Cardiac muscle cell (in vitro differentiated cells and primary cell): ENCODE measurements around the gene NEK9. TPM values are rescaled to one million over a fixed set of nuclear protein-coding genes. Genes with fewer than 3 reads are reported as not detected.

Experiments
- DNase-seq, 2 donors: peaks; one replicate each; pipeline versions ENCODE4 v3.0.0 to v3.0.0-alpha.2; 2010 to 2017; ENCODE audit warnings: low read depth in 1 of 2, low spot score in 1 of 2
- H3K27ac ChIP-seq: fragments of 200-600 bp; sonication (generic); 2 replicates; pipeline ENCODE4 v1.5.1; 2016
- H3K27me3 ChIP-seq: fragments of 200-600 bp; sonication (generic); 2 replicates; pipeline ENCODE4 v1.6.0; 2016; ENCODE audit warnings: control low read depth
- H3K36me3 ChIP-seq: fragments of 200-600 bp; sonication (generic); 2 replicates; pipeline ENCODE4 v1.5.1; 2016; ENCODE audit warnings: control low read depth
- H3K4me1 ChIP-seq: fragments of 200-600 bp; sonication (generic); 2 replicates; pipeline ENCODE4 v1.8.1; 2017; ENCODE audit warnings: low read depth, mild to moderate bottlenecking, mixed run types
- H3K4me3 ChIP-seq: fragments of 200-600 bp; sonication (generic); 2 replicates; pipeline ENCODE4 v1.5.1; 2016; ENCODE audit warnings: mild to moderate bottlenecking
- H3K9me3 ChIP-seq: fragments of 200-600 bp; sonication (generic); 2 replicates; pipeline ENCODE4 v1.5.1; 2017; ENCODE audit warnings: low read depth, mild to moderate bottlenecking, control low read depth
- CTCF ChIP-seq: IDR thresholded peaks from 2 replicates; pipeline ENCODE4 v1.5.1; 2012; ENCODE audit warnings: low read depth, mild to moderate bottlenecking, low read length
- polyA plus RNA-seq: library from polyadenylated mRNA; unstranded; fragments of >200 nt; fragmentation: Nextera tagmentation; extraction: Ambion mirVana; gene quantifications from 2 replicates; pipeline ENCODE4 v1.2.1, GENCODE V29; 2016
- total RNA-seq: library from RNA; depleted of rRNA; stranded (reverse); fragments of >200 nt; gene quantifications from 2 replicates; pipeline ENCODE4 v1.2.3, GENCODE V29; 2016

Gene NEK9
- total and polyA plus RNA-seq, 2 experiments from 2014 or later = 62.5 to 124 TPM

- TF ChIP-seq CTCF = no peak
- peaks cover 58% of the 10 kb centered on the region for H3K36me3 ChIP-seq
- H3K4me3 ChIP-seq = no peak overlapping the region
- H3K9me3 ChIP-seq = no peaks in the 10 kb centered on the region
- DNase-seq = no peak
- no peak overlapping the region for H3K27ac ChIP-seq
- no peaks in the 10 kb centered on the region for H3K27me3 ChIP-seq
- H3K4me1 ChIP-seq = no peaks in the 10 kb centered on the region
Measured at GRCh38 chr14:75084513-75084912, 42.3 kb downstream of the NEK9 start.

- H3K36me3 ChIP-seq = peaks cover 56% of the 10 kb centered on the region
- no peak overlapping the region for H3K4me3 ChIP-seq
- H3K9me3 ChIP-seq = no peaks in the 10 kb centered on the region
- H3K27ac ChIP-seq = no peak overlapping the region
- TF ChIP-seq CTCF = no peak
- DNase-seq = no peak
- no peaks in the 10 kb centered on the region for H3K4me1 ChIP-seq
- no peaks in the 10 kb centered on the region for H3K27me3 ChIP-seq
Measured at GRCh38 chr14:75083271-75083670, 43.6 kb downstream of the NEK9 start.

- Histone ChIP-seq H3K4me3 (no peak overlapping the region), H3K9me3 (no peaks in the 10 kb centered on the region)
Measured at GRCh38 chr14:75081660-75082229, 45.1 kb downstream of the NEK9 start.

GRCh38 chr14:75079521-75079920 lies 47.3 kb downstream of the NEK9 start:
- Histone ChIP-seq H3K9me3 (no peaks in the 10 kb centered on the region), H3K27ac (no peak overlapping the region), H3K27me3 (no peaks in the 10 kb centered on the region), H3K4me3 (no peak overlapping the region), H3K36me3 (peaks cover 20% of the 10 kb centered on the region), H3K4me1 (no peaks in the 10 kb centered on the region)
- TF ChIP-seq CTCF = no peak
- DNase-seq = no peak

More at GRCh38 chr14:75081660-75082229, 45.1 kb downstream of the NEK9 start:
- Histone ChIP-seq H3K27ac (peak overlapping the region; percentile 9), H3K27me3 (no peaks in the 10 kb centered on the region), H3K4me1 (no peaks in the 10 kb centered on the region), H3K36me3 (peaks cover 40% of the 10 kb centered on the region)
- DNase-seq = no peak
- no peak for TF ChIP-seq CTCF

- H3K27ac ChIP-seq = no peak overlapping the region
- no peaks in the 10 kb centered on the region for H3K27me3 ChIP-seq
- no peaks in the 10 kb centered on the region for H3K4me1 ChIP-seq
- H3K4me3 ChIP-seq = no peak overlapping the region
- no peaks in the 10 kb centered on the region for H3K9me3 ChIP-seq
- TF ChIP-seq CTCF = no peak
- peaks cover 9% of the 10 kb centered on the region for H3K36me3 ChIP-seq
- DNase-seq = no peak
Measured at GRCh38 chr14:75077794-75078193, 49.1 kb downstream of the NEK9 start.

GRCh38 chr14:75070383-75070782 lies 56.5 kb downstream of the NEK9 start:
- no peaks in the 10 kb centered on the region for H3K27me3 ChIP-seq
- H3K27ac ChIP-seq = peak overlapping the region; percentile 86
- H3K36me3 ChIP-seq = no peaks in the 10 kb centered on the region
- peaks cover 10% of the 10 kb centered on the region for H3K4me1 ChIP-seq
- no peak overlapping the region for H3K4me3 ChIP-seq
- no peaks in the 10 kb centered on the region for H3K9me3 ChIP-seq
- TF ChIP-seq CTCF = no peak
- no peak for DNase-seq
